A549 (cell line): ENCODE results near the gene PCNX1. TPM values are rescaled to one million over a fixed set of nuclear protein-coding genes. Genes with fewer than 3 reads are reported as not detected.
A peak's percentile ranks its signal among the peaks of the same experiment; 100 is the strongest.

Experiments
- ATAC-seq, 2 experiments: fragments of 200-7000 bp in 1 of 2; fragments of >200 bp in 1 of 2; cut with Nextera tagmentation in 1 of 2; cut with Tn5 transposase in 1 of 2; 3 replicates each; pipeline versions ENCODE4 v1.8.0 to v1.9.1; 2018 to 2020; ENCODE audit warnings: mild to moderate bottlenecking in 1 of 2, moderate library complexity in 1 of 2
- CTCF ChIA-PET: fragments of 300-600 bp; sonication (Branson Sonifier 250); formaldehyde crosslinking; extraction: SDS; loops from one replicate; lab custom pipeline; 2021; ENCODE audit warnings: antibody characterized with exemption, inconsistent platforms; lab: Yijun Ruan, JAX
- POLR2A ChIA-PET: fragments of 350-600 bp; formaldehyde crosslinking; extraction: SDS; loops from one replicate; lab custom pipeline; 2021; ENCODE audit warnings: antibody characterized with exemption, inconsistent platforms; lab: Yijun Ruan, JAX
- DNase-seq, 2 experiments: peaks; one replicate each; pipeline versions ENCODE4 v3.0.0 to v3.0.0-alpha.2; 2011 to 2016; ENCODE audit warnings: low read depth in 1 of 2, low spot score in 1 of 2
- FAIRE-seq: peaks from 2 replicates; lab custom pipeline; 2011; peaks lifted over from hg19 to GRCh38; lab: Jason Lieb, UNC
- H3K27ac ChIP-seq, 2 experiments: fragments of >200 bp; sonication (Bioruptor Twin); formaldehyde crosslinking; 3 replicates each; pipeline ENCODE4 v1.5.1; 2016 to 2017
- H3K4me1 ChIP-seq: fragments of >200 bp; sonication (Bioruptor Twin); formaldehyde crosslinking; 3 replicates; pipeline ENCODE4 v1.6.1; 2016
- H3K4me2 ChIP-seq: fragments of >200 bp; sonication (Bioruptor Twin); formaldehyde crosslinking; 3 replicates; pipeline ENCODE4 v1.6.1; 2016
- H3K4me3 ChIP-seq: fragments of >200 bp; sonication (Bioruptor Twin); formaldehyde crosslinking; 3 replicates; pipeline ENCODE4 v1.5.1; 2016
- H3K9me3 ChIP-seq: fragments of >200 bp; sonication (Bioruptor Twin); formaldehyde crosslinking; 3 replicates; pipeline ENCODE4 v1.6.1; 2016
- BHLHE40 ChIP-seq: IDR thresholded peaks from 2 replicates; pipeline ENCODE4 v1.6.1; 2012; ENCODE audit warnings: low read depth, low read length, inconsistent platforms
- CBX8 ChIP-seq: fragments of 200-600 bp; sonication (generic); IDR thresholded peaks from 2 replicates; pipeline ENCODE4 v1.6.1; 2016
- EHF ChIP-seq: fragments of 250-450 bp; sonication (Bioruptor Pico); IDR thresholded peaks from 2 replicates; pipeline ENCODE4 v1.5.0; 2020; ENCODE audit warnings: mild to moderate bottlenecking
- EP300 ChIP-seq, 2 experiments: fragments of >200 bp; sonication (Bioruptor Twin); formaldehyde crosslinking; IDR thresholded peaks; 2 replicates in 1 of 2; 3 replicates in 1 of 2; pipeline ENCODE4 v1.6.1; 2016 to 2017
- ESRRA ChIP-seq: fragments of 150-350 bp; IDR thresholded peaks from 2 replicates; pipeline ENCODE4 v1.6.1; 2014; ENCODE audit warnings: mild to moderate bottlenecking, low read length, borderline replicate concordance
- GATA3 ChIP-seq: IDR thresholded peaks from 2 replicates; pipeline ENCODE4 v1.6.1; 2012; ENCODE audit warnings: borderline replicate concordance
- HDAC2 ChIP-seq: fragments of 200-600 bp; sonication (generic); IDR thresholded peaks from 2 replicates; pipeline ENCODE4 v1.6.1; 2016
- HOXB13 ChIP-seq: fragments of 250-450 bp; sonication (Bioruptor Pico); IDR thresholded peaks from 2 replicates; pipeline ENCODE4 v1.5.0; 2020; ENCODE audit warnings: low read depth, mild to moderate bottlenecking, moderate library complexity
- JUN ChIP-seq, 2 experiments: fragments of >200 bp; sonication (Bioruptor Twin); formaldehyde crosslinking; IDR thresholded peaks; 2 replicates in 1 of 2; 3 replicates in 1 of 2; pipeline ENCODE4 v1.6.1; 2016 to 2017
- MAFK ChIP-seq: fragments of 450-650 bp; IDR thresholded peaks from 2 replicates; pipeline ENCODE4 v1.6.1; 2014; ENCODE audit not compliant: partially characterized antibody
- MAZ ChIP-seq: fragments of 150-350 bp; IDR thresholded peaks from 2 replicates; pipeline ENCODE4 v1.6.1; 2014; ENCODE audit warnings: antibody characterized with exemption, low read depth, low read length, borderline replicate concordance
- MYC ChIP-seq: IDR thresholded peaks from 2 replicates; pipeline ENCODE4 v1.6.1; 2012; ENCODE audit warnings: mild to moderate bottlenecking, inconsistent platforms, low read length, improper control_type of control experiment, borderline replicate concordance
- NPAS2 ChIP-seq: fragments of 250-450 bp; sonication (Bioruptor Pico); IDR thresholded peaks from 2 replicates; pipeline ENCODE4 v1.8.0; 2022; ENCODE audit warnings: mild to moderate bottlenecking, moderate library complexity, borderline replicate concordance
- NR3C1 ChIP-seq: fragments of >200 bp; sonication (Bioruptor Twin); formaldehyde crosslinking; IDR thresholded peaks from 3 replicates; pipeline ENCODE4 v1.6.1; 2017
- POLR2A ChIP-seq: IDR thresholded peaks from 2 replicates; pipeline ENCODE4 v1.6.1; 2012; ENCODE audit warnings: mild to moderate bottlenecking, low read length
- POLR2AphosphoS2 ChIP-seq: conservative IDR thresholded peaks from 2 replicates; pipeline ENCODE4 v1.6.1; 2012; ENCODE audit warnings: low read length, improper control_type of control experiment, inconsistent platforms
- RAD21 ChIP-seq, 2 experiments: fragments of >200 bp in 1 of 2; sonication (Bioruptor Twin) in 1 of 2; formaldehyde crosslinking in 1 of 2; IDR thresholded peaks in 1 of 2; conservative IDR thresholded peaks in 1 of 2; 2 replicates in 1 of 2; 3 replicates in 1 of 2; pipeline ENCODE4 v1.6.1; 2012 to 2018; ENCODE audit warnings: inconsistent platforms in 1 of 2
- RNF2 ChIP-seq: fragments of 200-600 bp; sonication (generic); IDR thresholded peaks from 2 replicates; pipeline ENCODE4 v1.6.1; 2016; ENCODE audit warnings: low read depth, mild to moderate bottlenecking, antibody characterized with exemption, moderate library complexity, borderline replicate concordance
- SMC3 ChIP-seq: fragments of >200 bp; sonication (Bioruptor Twin); formaldehyde crosslinking; IDR thresholded peaks from 3 replicates; pipeline ENCODE4 v1.6.1; 2018; ENCODE audit warnings: inconsistent platforms
- ZC3H11A ChIP-seq: fragments of 450-650 bp; IDR thresholded peaks from 2 replicates; pipeline ENCODE4 v1.6.1; 2014; ENCODE audit warnings: antibody characterized with exemption, mild to moderate bottlenecking
- ZFP36 ChIP-seq: fragments of 450-650 bp; IDR thresholded peaks from 2 replicates; pipeline ENCODE4 v1.6.1; 2014; ENCODE audit warnings: borderline replicate concordance; ENCODE audit not compliant: partially characterized antibody
- ZSCAN20 ChIP-seq: fragments of 250-450 bp; sonication (Bioruptor Pico); IDR thresholded peaks from 2 replicates; pipeline ENCODE4 v1.8.0; 2022; ENCODE audit warnings: mild to moderate bottlenecking, moderate library complexity
- WGBS: methylation state at CpG from one replicate; pipeline ENCODE4 v1.1.6; 2017; ENCODE audit errors: missing lambda C conversion rate; 5-methylcytosine and 5-hydroxymethylcytosine counted together
- polyA minus RNA-seq: library from RNA; depleted of rRNA, polyadenylated mRNA; stranded (reverse); fragments of >200 nt; gene quantifications from 2 replicates; pipeline ENCODE4 v1.2.3, GENCODE V29; 2011; rRNA and poly(A)+ RNA removed
- polyA plus RNA-seq, 4 experiments: library from polyadenylated mRNA; depleted of rRNA in 3 of 4; stranded (reverse); fragments of >200 nt; fragmentation: RNase III in 1 of 4; extraction: RNeasy Plus Mini Kit Qiagen cat#74134 plus additional on column Dnase treatment in 1 of 4; gene quantifications; 2 replicates in 3 of 4; 3 replicates in 1 of 4; pipeline ENCODE4 v1.2.3, GENCODE V29; 2011 to 2017
- TF ChIP-seq, protein P1 (sequence below): fragments of >200 bp; sonication (Bioruptor Twin); formaldehyde crosslinking; IDR thresholded peaks from 3 replicates; pipeline ENCODE4 v1.5.1; 2016
- TF ChIP-seq, protein P2 (sequence below): fragments of 250-450 bp; sonication (Bioruptor Pico); IDR thresholded peaks from 2 replicates; pipeline ENCODE4 v1.5.0; 2021; ENCODE audit warnings: mild to moderate bottlenecking, moderate library complexity, borderline replicate concordance
- TF ChIP-seq, protein P3 (sequence below): fragments of >200 bp; sonication (Bioruptor Twin); formaldehyde crosslinking; IDR thresholded peaks from 3 replicates; pipeline ENCODE4 v1.6.1; 2016
- TF ChIP-seq, protein P4 (sequence below): fragments of 450-650 bp; IDR thresholded peaks from 2 replicates; pipeline ENCODE4 v1.6.1; 2014; ENCODE audit warnings: antibody characterized with exemption
- TF ChIP-seq, protein P5 (sequence below): IDR thresholded peaks from 2 replicates; pipeline ENCODE4 v1.6.1; 2012

The PCNX1 gene
- polyA plus RNA-seq (2011; rRNA removed): 45.0 and 50.0 TPM in 2 replicates
- polyA plus RNA-seq (2012; cell fraction: cytosol; rRNA removed): 8.0 and 9.1 TPM in 2 replicates
- 21.5 and 27.2 TPM in 2 replicates for polyA plus RNA-seq (2012; cell fraction: nucleus; rRNA removed)
- 10.4 to 13.2 TPM (median 10.9 TPM) in 3 replicates for polyA plus RNA-seq (2017; fragmentation: RNase III; extraction: RNeasy Plus Mini Kit Qiagen cat#74134 plus additional on column Dnase treatment)
- polyA minus RNA-seq: 143 and 190 TPM in 2 replicates

DNA sequence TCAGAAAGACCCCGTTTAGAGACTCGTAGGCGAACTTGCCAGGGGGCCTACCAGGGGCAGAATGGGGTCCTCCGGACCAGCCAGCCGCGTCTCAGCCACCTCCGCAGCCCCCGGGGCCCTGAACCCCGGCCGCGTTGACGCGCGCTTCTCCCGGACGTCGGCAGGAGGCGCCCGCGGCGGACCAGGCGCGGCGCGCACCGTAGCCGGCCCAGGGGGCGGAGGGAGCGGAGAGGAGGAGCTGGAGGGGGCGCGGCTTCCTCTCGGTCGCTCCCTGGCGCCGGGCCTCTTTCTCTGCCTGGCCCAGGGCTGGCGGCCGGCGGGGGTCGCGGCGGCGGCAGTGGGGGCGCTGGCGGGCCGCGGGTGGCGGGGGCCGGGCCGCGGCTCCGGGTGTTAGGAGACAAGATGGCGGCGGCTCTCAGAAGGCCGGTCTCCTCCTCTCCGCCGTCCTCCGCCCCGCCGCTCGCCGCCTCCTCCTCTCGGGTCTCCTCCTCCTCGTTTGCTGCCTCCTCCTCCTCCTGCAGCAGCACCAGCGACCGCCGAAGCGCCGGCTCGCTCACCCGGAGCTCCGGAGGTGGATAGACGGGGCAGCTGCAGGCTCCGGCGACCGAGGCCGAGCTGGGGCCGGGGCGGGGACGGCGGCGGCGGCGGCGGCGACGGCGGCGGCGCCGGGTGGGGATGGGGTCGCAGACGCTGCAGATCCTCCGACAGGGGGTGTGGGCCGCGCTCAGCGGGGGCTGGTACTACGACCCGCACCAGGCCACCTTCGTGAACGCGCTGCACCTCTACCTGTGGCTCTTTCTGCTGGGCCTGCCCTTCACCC, at the start of gene PCNX1:
Gene PCNX1 (plus strand): TSS at position 284 of the 820 bp plus-strand sequence. CDS start 392 bp downstream, at position 676.
- peak; percentile 85 to 87 for DNase-seq
- under 1% methylated on average over 24 of the region's 101 CpGs for WGBS
- peak within 1 kb of the TSS; percentile 95 for H3K27ac ChIP-seq
- H3K9me3 ChIP-seq: no peaks in the 10 kb centered on the region
- H3K4me1 ChIP-seq: peaks cover 19% of the 10 kb centered on the region
- peak; percentile 85 for ATAC-seq
- H3K4me2 ChIP-seq: peak within 1 kb of the TSS; percentile 83
- no peak for FAIRE-seq
- H3K4me3 ChIP-seq: peak within 1 kb of the TSS; percentile 89
- ChIA-PET CTCF (interaction anchor here (0.6 to 4.3 kb wide), 45 partner anchors 8 to 306 kb away, joined by 3 to 32 read pairs (median 5); partner anchors contain the start of gene MAP3K9), POLR2A (interaction anchor here (0.6 to 2.0 kb wide), 8 partner anchors 11 to 561 kb away, joined by 3 to 13 read pairs (median 4); no protein-coding TSS in a partner anchor)
- TF ChIP-seq EHF (CRISPR knock-in tag): no peak
- no peak for TF ChIP-seq ZC3H11A
- TF ChIP-seq RNF2: no peak
- no peak for TF ChIP-seq ESRRA
- TF ChIP-seq GATA3: no peak
- TF ChIP-seq JUN (IDR thresholded peaks at IDR 0.05): peak in 1 of 2 experiments; percentile 90; a peak in 3 of 5 replicates
- TF ChIP-seq BHLHE40: no peak
- no peak for TF ChIP-seq NPAS2
- no peak for TF ChIP-seq HDAC2
- peak; percentile 88 for TF ChIP-seq SMC3
- TF ChIP-seq MAZ: no peak
- peak; percentile 29 to 71; a peak in 4 of 5 replicates for TF ChIP-seq RAD21 (conservative IDR thresholded peaks at IDR 0.05 in 1 of 2, IDR thresholded peaks at IDR 0.05 in 1 of 2)
- no peak for TF ChIP-seq NR3C1
- TF ChIP-seq, protein P1, sequence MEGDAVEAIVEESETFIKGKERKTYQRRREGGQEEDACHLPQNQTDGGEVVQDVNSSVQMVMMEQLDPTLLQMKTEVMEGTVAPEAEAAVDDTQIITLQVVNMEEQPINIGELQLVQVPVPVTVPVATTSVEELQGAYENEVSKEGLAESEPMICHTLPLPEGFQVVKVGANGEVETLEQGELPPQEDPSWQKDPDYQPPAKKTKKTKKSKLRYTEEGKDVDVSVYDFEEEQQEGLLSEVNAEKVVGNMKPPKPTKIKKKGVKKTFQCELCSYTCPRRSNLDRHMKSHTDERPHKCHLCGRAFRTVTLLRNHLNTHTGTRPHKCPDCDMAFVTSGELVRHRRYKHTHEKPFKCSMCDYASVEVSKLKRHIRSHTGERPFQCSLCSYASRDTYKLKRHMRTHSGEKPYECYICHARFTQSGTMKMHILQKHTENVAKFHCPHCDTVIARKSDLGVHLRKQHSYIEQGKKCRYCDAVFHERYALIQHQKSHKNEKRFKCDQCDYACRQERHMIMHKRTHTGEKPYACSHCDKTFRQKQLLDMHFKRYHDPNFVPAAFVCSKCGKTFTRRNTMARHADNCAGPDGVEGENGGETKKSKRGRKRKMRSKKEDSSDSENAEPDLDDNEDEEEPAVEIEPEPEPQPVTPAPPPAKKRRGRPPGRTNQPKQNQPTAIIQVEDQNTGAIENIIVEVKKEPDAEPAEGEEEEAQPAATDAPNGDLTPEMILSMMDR: peak; percentile 89
- peak; percentile 24; the same call in 1 of the 2 replicates for TF ChIP-seq MYC
- no peak for TF ChIP-seq MAFK
- peak; percentile 55 for TF ChIP-seq POLR2A
- TF ChIP-seq, protein P2, sequence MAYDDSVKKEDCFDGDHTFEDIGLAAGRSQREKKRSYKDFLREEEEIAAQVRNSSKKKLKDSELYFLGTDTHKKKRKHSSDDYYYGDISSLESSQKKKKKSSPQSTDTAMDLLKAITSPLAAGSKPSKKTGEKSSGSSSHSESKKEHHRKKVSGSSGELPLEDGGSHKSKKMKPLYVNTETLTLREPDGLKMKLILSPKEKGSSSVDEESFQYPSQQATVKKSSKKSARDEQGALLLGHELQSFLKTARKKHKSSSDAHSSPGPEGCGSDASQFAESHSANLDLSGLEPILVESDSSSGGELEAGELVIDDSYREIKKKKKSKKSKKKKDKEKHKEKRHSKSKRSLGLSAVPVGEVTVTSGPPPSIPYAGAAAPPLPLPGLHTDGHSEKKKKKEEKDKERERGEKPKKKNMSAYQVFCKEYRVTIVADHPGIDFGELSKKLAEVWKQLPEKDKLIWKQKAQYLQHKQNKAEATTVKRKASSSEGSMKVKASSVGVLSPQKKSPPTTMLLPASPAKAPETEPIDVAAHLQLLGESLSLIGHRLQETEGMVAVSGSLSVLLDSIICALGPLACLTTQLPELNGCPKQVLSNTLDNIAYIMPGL: 0 out of 2 replicates have a peak, but pooled peaks have one; percentile 1

DNA sequence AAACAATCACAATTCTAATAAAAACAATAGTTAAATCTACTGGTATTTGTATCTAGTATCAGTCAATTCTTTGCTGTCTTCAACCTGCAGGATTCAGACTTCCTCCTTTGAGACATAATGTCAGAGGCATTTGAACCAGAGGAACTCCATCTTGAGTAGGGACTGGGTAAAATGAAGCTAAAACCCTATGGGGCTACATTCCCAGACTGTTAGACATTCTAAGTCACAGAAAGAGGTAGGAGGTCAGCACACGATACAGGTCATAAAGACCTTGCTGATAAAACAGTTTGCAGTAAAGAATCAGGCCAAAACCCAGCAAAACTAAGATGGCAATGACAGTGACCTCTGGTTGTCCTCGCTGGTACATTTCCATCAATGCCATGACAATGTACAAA, 49.8 kb upstream of the PCNX1 start:
- H3K4me2 ChIP-seq: no peak overlapping the region
- TF ChIP-seq, protein P3, sequence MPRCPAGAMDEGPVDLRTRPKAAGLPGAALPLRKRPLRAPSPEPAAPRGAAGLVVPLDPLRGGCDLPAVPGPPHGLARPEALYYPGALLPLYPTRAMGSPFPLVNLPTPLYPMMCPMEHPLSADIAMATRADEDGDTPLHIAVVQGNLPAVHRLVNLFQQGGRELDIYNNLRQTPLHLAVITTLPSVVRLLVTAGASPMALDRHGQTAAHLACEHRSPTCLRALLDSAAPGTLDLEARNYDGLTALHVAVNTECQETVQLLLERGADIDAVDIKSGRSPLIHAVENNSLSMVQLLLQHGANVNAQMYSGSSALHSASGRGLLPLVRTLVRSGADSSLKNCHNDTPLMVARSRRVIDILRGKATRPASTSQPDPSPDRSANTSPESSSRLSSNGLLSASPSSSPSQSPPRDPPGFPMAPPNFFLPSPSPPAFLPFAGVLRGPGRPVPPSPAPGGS: no peak
- TF ChIP-seq, protein P2: no peak
- TF ChIP-seq EP300 (IDR thresholded peaks at IDR 0.05) (no peak), MAFK (no peak), ZSCAN20 (CRISPR knock-in tag) (no peak), ESRRA (no peak), CBX8 (no peak), ZFP36 (no peak), NR3C1 (no peak), HOXB13 (CRISPR knock-in tag) (no peak), JUN (IDR thresholded peaks at IDR 0.05) (no peak), POLR2AphosphoS2 (no peak)
- TF ChIP-seq, protein P4, sequence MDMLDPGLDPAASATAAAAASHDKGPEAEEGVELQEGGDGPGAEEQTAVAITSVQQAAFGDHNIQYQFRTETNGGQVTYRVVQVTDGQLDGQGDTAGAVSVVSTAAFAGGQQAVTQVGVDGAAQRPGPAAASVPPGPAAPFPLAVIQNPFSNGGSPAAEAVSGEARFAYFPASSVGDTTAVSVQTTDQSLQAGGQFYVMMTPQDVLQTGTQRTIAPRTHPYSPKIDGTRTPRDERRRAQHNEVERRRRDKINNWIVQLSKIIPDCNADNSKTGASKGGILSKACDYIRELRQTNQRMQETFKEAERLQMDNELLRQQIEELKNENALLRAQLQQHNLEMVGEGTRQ: no peak
- TF ChIP-seq, protein P5, sequence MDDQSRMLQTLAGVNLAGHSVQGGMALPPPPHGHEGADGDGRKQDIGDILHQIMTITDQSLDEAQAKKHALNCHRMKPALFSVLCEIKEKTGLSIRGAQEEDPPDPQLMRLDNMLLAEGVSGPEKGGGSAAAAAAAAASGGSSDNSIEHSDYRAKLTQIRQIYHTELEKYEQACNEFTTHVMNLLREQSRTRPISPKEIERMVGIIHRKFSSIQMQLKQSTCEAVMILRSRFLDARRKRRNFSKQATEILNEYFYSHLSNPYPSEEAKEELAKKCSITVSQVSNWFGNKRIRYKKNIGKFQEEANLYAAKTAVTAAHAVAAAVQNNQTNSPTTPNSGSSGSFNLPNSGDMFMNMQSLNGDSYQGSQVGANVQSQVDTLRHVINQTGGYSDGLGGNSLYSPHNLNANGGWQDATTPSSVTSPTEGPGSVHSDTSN: no peak

More for the DNA sequence above, 49.8 kb upstream of the PCNX1 start:
- ChIA-PET POLR2A (no interaction called here), CTCF (interaction anchor here (1.0 kb wide), 1 partner anchor 40 kb away, joined by 3 read pairs; no protein-coding TSS in a partner anchor)
- 57% methylated on average over 2 of the region's 2 CpGs for WGBS
- Histone ChIP-seq H3K27ac (no peak overlapping the region), H3K4me3 (no peak overlapping the region), H3K4me1 (no peaks in the 10 kb centered on the region), H3K9me3 (no peaks in the 10 kb centered on the region)
- DNase-seq: no peak
- no peak for FAIRE-seq
- no peak for ATAC-seq
